H1 (cell line): ENCODE results near the gene PSAP.

Experiments used
- ASH2L ChIP-seq: fragments of 200-600, 300-600 bp; sonication (generic); IDR thresholded peaks from one replicate; pipeline ENCODE4 v1.7.1; 2017; ENCODE audit warnings: low read length
- GABPA ChIP-seq: IDR thresholded peaks from 2 replicates; pipeline ENCODE4 v1.6.1; 2011; ENCODE audit warnings: mild to moderate bottlenecking, low read length, moderate library complexity, borderline replicate concordance; ENCODE audit not compliant: insufficient read depth
- HDAC2 ChIP-seq, 2 experiments: fragments of 300-600 bp in 1 of 2; sonication (generic) in 1 of 2; IDR thresholded peaks; 2 replicates each; pipeline ENCODE4 v1.6.1; 2011 to 2012; ENCODE audit warnings: low read depth in 2 of 2, low read length in 2 of 2, mild to moderate bottlenecking in 2 of 2, moderate library complexity in 2 of 2, borderline replicate concordance in 1 of 2, inconsistent platforms in 1 of 2
- JUND ChIP-seq: IDR thresholded peaks from 2 replicates; pipeline ENCODE4 v1.6.1; 2011; ENCODE audit warnings: mild to moderate bottlenecking, improper control_type of control experiment, low read length
- POLR2A ChIP-seq, 2 experiments: IDR thresholded peaks; 1 replicate in 1 of 2; 2 replicates in 1 of 2; pipeline ENCODE4 v1.6.1; 2011; ENCODE audit warnings: low read depth in 2 of 2, low read length in 2 of 2, mild to moderate bottlenecking in 2 of 2; ENCODE audit errors: control extremely low read depth in 1 of 2
- POLR2AphosphoS5 ChIP-seq: IDR thresholded peaks from 2 replicates; pipeline ENCODE4 v1.6.1; 2011; ENCODE audit warnings: low read depth, low read length
- RAD21 ChIP-seq, 2 experiments: IDR thresholded peaks in 1 of 2; conservative IDR thresholded peaks in 1 of 2; 2 replicates each; pipeline ENCODE4 v1.6.1; 2011; ENCODE audit warnings: low read depth in 2 of 2, low read length in 2 of 2, improper control_type of control experiment in 1 of 2, inconsistent platforms in 1 of 2, mild to moderate bottlenecking in 1 of 2, moderate library complexity in 1 of 2
- RFX5 ChIP-seq: IDR thresholded peaks from 2 replicates; pipeline ENCODE4 v1.6.1; 2011; ENCODE audit warnings: low read depth, low read length, improper control_type of control experiment, borderline replicate concordance
- RXRA ChIP-seq: IDR thresholded peaks from 2 replicates; pipeline ENCODE4 v1.6.1; 2011; ENCODE audit warnings: low read depth, mild to moderate bottlenecking, low read length, moderate library complexity; ENCODE audit not compliant: insufficient read depth
- SIN3A ChIP-seq, 2 experiments: IDR thresholded peaks in 1 of 2; conservative IDR thresholded peaks in 1 of 2; 2 replicates each; pipeline ENCODE4 v1.6.1; 2011 to 2012; ENCODE audit warnings: low read length in 2 of 2, improper control_type of control experiment in 1 of 2, low read depth in 1 of 2, mild to moderate bottlenecking in 1 of 2
- TAF1 ChIP-seq: IDR thresholded peaks from 2 replicates; pipeline ENCODE4 v1.6.1; 2011; ENCODE audit warnings: mild to moderate bottlenecking, low read depth, low read length
- TBP ChIP-seq: IDR thresholded peaks from 2 replicates; pipeline ENCODE4 v1.6.1; 2011; ENCODE audit warnings: low read depth, low read length, improper control_type of control experiment
- TF ChIP-seq, protein P1 (sequence below): IDR thresholded peaks from 2 replicates; pipeline ENCODE4 v1.6.1; 2012; ENCODE audit warnings: inconsistent platforms
- TF ChIP-seq, protein P2 (sequence below), 3 experiments: IDR thresholded peaks; 1 replicate in 2 of 3; 2 replicates in 1 of 3; pipeline versions ENCODE4 v1.5.1 to v1.6.1; 2011; ENCODE audit warnings: low read length in 3 of 3, mild to moderate bottlenecking in 3 of 3, inconsistent platforms in 2 of 3, low read depth in 1 of 3, moderate library complexity in 1 of 3; ENCODE audit not compliant: insufficient read depth in 1 of 3; ENCODE audit errors: control extremely low read depth in 1 of 3

DNA sequence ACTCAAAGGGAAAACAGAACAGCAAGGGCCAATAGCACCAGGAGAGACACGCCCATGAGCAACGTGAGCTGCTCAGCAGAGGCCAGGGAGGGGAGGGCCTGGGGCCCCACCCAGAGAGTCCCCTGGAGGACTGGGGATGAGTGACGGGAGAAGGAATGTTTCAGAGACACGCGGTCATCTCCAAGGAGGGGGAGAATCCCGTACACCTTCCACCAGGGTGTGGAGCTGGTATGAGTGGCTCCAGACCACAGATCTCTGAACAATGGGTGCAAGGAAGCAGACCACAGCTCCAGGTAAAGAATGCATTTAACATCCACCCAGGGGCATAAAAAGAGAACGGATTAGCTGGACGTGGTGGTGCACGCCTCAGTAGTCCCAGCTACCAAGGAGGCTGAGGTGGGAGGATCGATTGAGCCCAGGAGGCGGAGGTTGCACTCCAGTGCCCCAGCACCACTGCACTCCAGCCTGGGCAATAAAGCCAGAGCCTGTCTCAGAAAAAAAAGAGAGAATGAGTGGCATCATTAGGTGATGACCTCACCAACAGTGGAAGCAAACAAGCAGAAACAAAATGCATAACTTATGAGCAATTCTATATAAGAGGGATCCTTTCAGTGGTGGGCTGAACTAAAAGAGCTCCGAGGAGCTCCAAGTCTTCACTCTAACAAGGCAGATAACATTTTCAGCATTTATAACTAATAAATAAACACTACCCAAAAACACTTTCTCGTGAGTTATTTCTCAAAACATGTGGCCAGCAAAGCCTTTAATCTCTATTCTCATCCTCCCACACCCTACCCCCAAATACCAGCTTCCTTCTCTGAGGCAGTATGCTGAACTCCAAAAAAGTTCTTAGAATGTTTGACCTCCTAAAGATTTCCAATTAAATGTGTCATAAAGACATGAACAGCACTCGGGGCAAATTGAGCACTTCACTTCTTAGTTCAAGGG lies 12.5 kb downstream of the PSAP start:
- TF ChIP-seq POLR2A (IDR thresholded peaks at IDR 0.05; ENCODE audit: control extremely low read depth in 1 of 2, low read depth in 2 of 2, low read length in 2 of 2) (no peak), HDAC2 (IDR thresholded peaks at IDR 0.05; ENCODE audit: borderline replicate concordance in 1 of 2, low read depth in 2 of 2, low read length in 2 of 2) (no peak), RFX5 (no peak), POLR2AphosphoS5 (no peak), RXRA (no peak), ASH2L (no peak), RAD21 (IDR thresholded peaks at IDR 0.05 in 1 of 2, conservative IDR thresholded peaks at IDR 0.05 in 1 of 2; ENCODE audit: low read depth in 2 of 2, low read length in 2 of 2) (no peak), SIN3A (conservative IDR thresholded peaks at IDR 0.05 in 1 of 2, IDR thresholded peaks at IDR 0.05 in 1 of 2; ENCODE audit: low read depth in 1 of 2, low read length in 2 of 2) (no peak), TAF1 (no peak), TBP (no peak), JUND (no peak), GABPA (no peak)
- TF ChIP-seq, protein P1, sequence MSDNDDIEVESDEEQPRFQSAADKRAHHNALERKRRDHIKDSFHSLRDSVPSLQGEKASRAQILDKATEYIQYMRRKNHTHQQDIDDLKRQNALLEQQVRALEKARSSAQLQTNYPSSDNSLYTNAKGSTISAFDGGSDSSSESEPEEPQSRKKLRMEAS: no peak
- TF ChIP-seq, protein P2, sequence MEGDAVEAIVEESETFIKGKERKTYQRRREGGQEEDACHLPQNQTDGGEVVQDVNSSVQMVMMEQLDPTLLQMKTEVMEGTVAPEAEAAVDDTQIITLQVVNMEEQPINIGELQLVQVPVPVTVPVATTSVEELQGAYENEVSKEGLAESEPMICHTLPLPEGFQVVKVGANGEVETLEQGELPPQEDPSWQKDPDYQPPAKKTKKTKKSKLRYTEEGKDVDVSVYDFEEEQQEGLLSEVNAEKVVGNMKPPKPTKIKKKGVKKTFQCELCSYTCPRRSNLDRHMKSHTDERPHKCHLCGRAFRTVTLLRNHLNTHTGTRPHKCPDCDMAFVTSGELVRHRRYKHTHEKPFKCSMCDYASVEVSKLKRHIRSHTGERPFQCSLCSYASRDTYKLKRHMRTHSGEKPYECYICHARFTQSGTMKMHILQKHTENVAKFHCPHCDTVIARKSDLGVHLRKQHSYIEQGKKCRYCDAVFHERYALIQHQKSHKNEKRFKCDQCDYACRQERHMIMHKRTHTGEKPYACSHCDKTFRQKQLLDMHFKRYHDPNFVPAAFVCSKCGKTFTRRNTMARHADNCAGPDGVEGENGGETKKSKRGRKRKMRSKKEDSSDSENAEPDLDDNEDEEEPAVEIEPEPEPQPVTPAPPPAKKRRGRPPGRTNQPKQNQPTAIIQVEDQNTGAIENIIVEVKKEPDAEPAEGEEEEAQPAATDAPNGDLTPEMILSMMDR (IDR thresholded peaks at IDR 0.05; ENCODE audit: control extremely low read depth in 1 of 3, insufficient read depth in 1 of 3, low read depth in 1 of 3, low read length in 3 of 3): no peak
